Neural cell (in vitro differentiated cells): ENCODE data around the gene ALDH1A1. TPM values are rescaled to one million over a fixed set of nuclear protein-coding genes. Genes with fewer than 3 reads are reported as not detected.

Experiments
- H2AFZ ChIP-seq: fragments of 200-600, 300-800 bp; sonication (generic), shearing (Covaris generic); 2 replicates; pipeline ENCODE4 v1.6.0; 2014; ENCODE audit warnings: low read depth, mild to moderate bottlenecking, antibody characterized with exemption, low read length, moderate library complexity
- H3F3A ChIP-seq: fragments of 200-600 bp; shearing (Covaris generic); 2 replicates; pipeline ENCODE4 v1.6.1; 2016; ENCODE audit warnings: mild to moderate bottlenecking, moderate library complexity, mixed read lengths, antibody characterized with exemption, low read length; ENCODE audit not compliant: insufficient read depth, poor library complexity, severe bottlenecking
- H3K27ac ChIP-seq: fragments of 200-600, 300-800 bp; sonication (generic), shearing (Covaris generic); 2 replicates; pipeline ENCODE4 v1.5.1; 2014; ENCODE audit warnings: mild to moderate bottlenecking, low read length, moderate library complexity
- H3K27me3 ChIP-seq: fragments of 300-800, 200-600 bp; sonication (generic), shearing (Covaris generic); 2 replicates; pipeline ENCODE4 v1.6.0; 2014; ENCODE audit warnings: mild to moderate bottlenecking, low read depth, low read length, moderate library complexity; ENCODE audit not compliant: insufficient read depth
- H3K36me3 ChIP-seq: fragments of 300-800, 200-600 bp; sonication (generic), shearing (Covaris generic); 2 replicates; pipeline ENCODE4 v1.5.1; 2014; ENCODE audit warnings: mild to moderate bottlenecking, antibody characterized with exemption, low read length, moderate library complexity; ENCODE audit not compliant: insufficient read depth
- H3K4me2 ChIP-seq: fragments of 300-800, 200-600 bp; sonication (generic), shearing (Covaris generic); 2 replicates; pipeline ENCODE4 v1.6.0; 2014; ENCODE audit warnings: mild to moderate bottlenecking, low read length
- H3K4me3 ChIP-seq: fragments of 300-800, 200-600 bp; sonication (generic), shearing (Covaris generic); 2 replicates; pipeline ENCODE4 v1.5.1; 2014; ENCODE audit warnings: mild to moderate bottlenecking, low read length, moderate library complexity
- H3K79me2 ChIP-seq: fragments of 200-600 bp; shearing (Covaris generic); replicated peaks from 2 replicates; pipeline ENCODE4 v1.6.0; 2014; ENCODE audit warnings: mild to moderate bottlenecking, low read length, moderate library complexity; ENCODE audit not compliant: insufficient read depth
- H3K9ac ChIP-seq: fragments of 300-800, 200-600 bp; sonication (generic), shearing (Covaris generic); 2 replicates; pipeline ENCODE4 v1.6.1; 2016; ENCODE audit warnings: mild to moderate bottlenecking, low read length, mixed read lengths
- H3K9me2 ChIP-seq: fragments of 200-600 bp; shearing (Covaris generic); 2 replicates; pipeline ENCODE4 v1.6.1; 2016; ENCODE audit warnings: mild to moderate bottlenecking, low read length, mixed read lengths; ENCODE audit not compliant: insufficient read depth
- H3K9me3 ChIP-seq: fragments of 200-600, 300-800 bp; sonication (generic), shearing (Covaris generic); 2 replicates; pipeline ENCODE4 v1.6.1; 2016; ENCODE audit warnings: mild to moderate bottlenecking, mixed run types, low read length, moderate library complexity, mixed read lengths
- H4K20me1 ChIP-seq: fragments of 200-600 bp; shearing (Covaris generic); 2 replicates; pipeline ENCODE4 v1.6.1; 2016; ENCODE audit warnings: mild to moderate bottlenecking, mixed run types; ENCODE audit not compliant: insufficient read depth
- CTCF ChIP-seq: fragments of 450-650 bp; IDR thresholded peaks from 2 replicates; pipeline ENCODE4 v1.5.1; 2014; ENCODE audit warnings: antibody characterized with exemption, mild to moderate bottlenecking, moderate library complexity; ENCODE audit not compliant: poor library complexity, severe bottlenecking
- EP300 ChIP-seq: fragments of 450-650 bp; conservative IDR thresholded peaks from 2 replicates; pipeline ENCODE4 v1.6.1; 2014; ENCODE audit warnings: antibody characterized with exemption, mild to moderate bottlenecking, moderate library complexity; ENCODE audit not compliant: poor library complexity, severe bottlenecking
- EZH2 ChIP-seq: fragments of 200-600, 300-800 bp; shearing (Covaris generic), sonication (generic); IDR thresholded peaks from 2 replicates; pipeline ENCODE4 v1.6.1; 2014; ENCODE audit warnings: antibody characterized with exemption, low read length, borderline replicate concordance, mild to moderate bottlenecking; ENCODE audit not compliant: insufficient read depth, poor library complexity, severe bottlenecking
- MXI1 ChIP-seq: fragments of 450-650 bp; conservative IDR thresholded peaks from 2 replicates; pipeline ENCODE4 v1.6.1; 2014; ENCODE audit warnings: antibody characterized with exemption, mild to moderate bottlenecking; ENCODE audit not compliant: poor library complexity, severe bottlenecking
- POLR2AphosphoS5 ChIP-seq: IDR thresholded peaks from 2 replicates; pipeline ENCODE4 v1.6.1; 2012
- RAD21 ChIP-seq: fragments of 450-650 bp; conservative IDR thresholded peaks from 2 replicates; pipeline ENCODE4 v1.6.1; 2014; ENCODE audit warnings: antibody characterized with exemption, mild to moderate bottlenecking, moderate library complexity
- REST ChIP-seq: IDR thresholded peaks from 2 replicates; pipeline ENCODE4 v1.6.1; 2012; ENCODE audit warnings: borderline replicate concordance
- SMC3 ChIP-seq: fragments of 450-650 bp; conservative IDR thresholded peaks from 2 replicates; pipeline ENCODE4 v1.6.1; 2014; ENCODE audit warnings: antibody characterized with exemption, mild to moderate bottlenecking, moderate library complexity; ENCODE audit not compliant: poor library complexity
- TAF1 ChIP-seq: IDR thresholded peaks from 2 replicates; pipeline ENCODE4 v1.6.1; 2012; ENCODE audit warnings: low read depth
- polyA plus RNA-seq: library from polyadenylated mRNA; depleted of rRNA; stranded (reverse); fragments of >200 nt; gene quantifications from 2 replicates; pipeline ENCODE4 v1.2.3, GENCODE V29; 2014

Gene ALDH1A1
- polyA plus RNA-seq, 1 donor from 2014 or later: not detected

GRCh38 chr9:72949918-72950325, 2.9 kb downstream of the ALDH1A1 start:
- Histone ChIP-seq H3K27me3 (no peaks in the 10 kb centered on the region), H2AFZ (no peak overlapping the region), H3K9ac (no peak overlapping the region), H3K4me2 (no peak overlapping the region), H3K9me2 (no peaks in the 10 kb centered on the region), H3K36me3 (no peaks in the 10 kb centered on the region), H3K79me2 (no peaks in the 10 kb centered on the region), H3K27ac (no peak overlapping the region), H4K20me1 (no peaks in the 10 kb centered on the region), H3K9me3 (no peaks in the 10 kb centered on the region), H3K4me3 (no peak overlapping the region), H3F3A (no peaks in the 10 kb centered on the region)
- no peak for TF ChIP-seq POLR2AphosphoS5
- no peak for TF ChIP-seq TAF1
- TF ChIP-seq EZH2: no peak
- no peak for TF ChIP-seq RAD21
- no peak for TF ChIP-seq CTCF
- no peak for TF ChIP-seq EP300

GRCh38 chr9:72949244-72949582, 3.6 kb downstream of the ALDH1A1 start:
- H3K9ac ChIP-seq: no peak overlapping the region
- no peaks in the 10 kb centered on the region for H3K36me3 ChIP-seq
- H3K27me3 ChIP-seq: no peaks in the 10 kb centered on the region
- no peaks in the 10 kb centered on the region for H3K79me2 ChIP-seq
- H4K20me1 ChIP-seq: no peaks in the 10 kb centered on the region
- no peak overlapping the region for H2AFZ ChIP-seq
- H3F3A ChIP-seq: no peaks in the 10 kb centered on the region
- H3K9me2 ChIP-seq: no peaks in the 10 kb centered on the region
- H3K4me3 ChIP-seq: no peak overlapping the region
- H3K9me3 ChIP-seq: no peaks in the 10 kb centered on the region
- H3K27ac ChIP-seq: no peak overlapping the region
- no peak for TF ChIP-seq EZH2
- TF ChIP-seq POLR2AphosphoS5: no peak
- no peak for TF ChIP-seq MXI1
- TF ChIP-seq TAF1: no peak
- TF ChIP-seq REST: no peak
- no peak overlapping the region for H3K4me2 ChIP-seq

- Histone ChIP-seq H3K9ac (no peak overlapping the region), H3K27me3 (no peaks in the 10 kb centered on the region), H3K9me3 (no peaks in the 10 kb centered on the region), H2AFZ (no peak overlapping the region), H3K4me2 (no peak overlapping the region), H3K79me2 (no peaks in the 10 kb centered on the region), H3K4me3 (no peak overlapping the region), H3K27ac (no peak overlapping the region), H3F3A (no peaks in the 10 kb centered on the region), H3K36me3 (no peaks in the 10 kb centered on the region), H3K9me2 (no peaks in the 10 kb centered on the region), H4K20me1 (no peaks in the 10 kb centered on the region)
- TF ChIP-seq POLR2AphosphoS5 (no peak), CTCF (no peak), EP300 (no peak), MXI1 (no peak), RAD21 (no peak), REST (no peak), EZH2 (no peak), TAF1 (no peak), SMC3 (no peak)
Observed at GRCh38 chr9:72948575-72949243, 4.1 kb downstream of the ALDH1A1 start.
